HG03196 (cell line): ENCODE measurements around the gene ALK.
"Not testable (repeated sequence)": the region's sequence is repeated elsewhere in the genome, so short reads cannot be mapped to it uniquely, and the experiment has no call there.

ENCODE experiments used
- ATAC-seq: cut with Tn5 transposase; IDR thresholded peaks from one replicate; pipeline ENCODE4 v1.9.1; 2021; ENCODE audit not compliant: unreplicated experiment

The ALK gene

DNA sequence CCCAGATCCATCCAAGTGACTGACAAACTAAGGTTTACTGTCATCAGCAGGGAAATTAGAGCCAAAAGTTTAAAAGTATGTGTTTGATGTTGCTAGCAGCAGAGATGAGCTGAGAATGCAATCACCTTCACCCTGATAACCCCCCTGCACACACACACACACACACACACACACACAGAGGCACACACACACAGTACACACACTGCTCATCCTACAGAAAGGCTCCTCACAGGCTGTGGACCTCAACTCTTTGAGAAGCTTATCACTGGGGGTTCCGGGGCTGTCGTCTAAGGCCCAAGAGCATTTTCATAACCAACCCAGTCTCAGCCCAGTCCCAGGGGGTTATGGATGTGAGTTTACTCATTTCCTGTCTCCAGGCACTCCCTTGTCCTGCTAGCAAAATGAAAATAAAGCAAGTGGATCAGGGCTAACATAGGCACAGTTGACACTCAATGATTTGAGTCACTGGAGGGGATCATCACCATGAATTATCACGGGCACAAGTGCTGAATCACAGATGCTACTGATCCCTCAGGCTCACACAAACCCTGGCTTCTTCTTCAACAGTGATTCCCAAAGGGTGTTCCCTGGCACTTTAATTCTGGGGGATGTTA is 76.6 kb downstream of the ALK start:
- no peak for ATAC-seq

DNA sequence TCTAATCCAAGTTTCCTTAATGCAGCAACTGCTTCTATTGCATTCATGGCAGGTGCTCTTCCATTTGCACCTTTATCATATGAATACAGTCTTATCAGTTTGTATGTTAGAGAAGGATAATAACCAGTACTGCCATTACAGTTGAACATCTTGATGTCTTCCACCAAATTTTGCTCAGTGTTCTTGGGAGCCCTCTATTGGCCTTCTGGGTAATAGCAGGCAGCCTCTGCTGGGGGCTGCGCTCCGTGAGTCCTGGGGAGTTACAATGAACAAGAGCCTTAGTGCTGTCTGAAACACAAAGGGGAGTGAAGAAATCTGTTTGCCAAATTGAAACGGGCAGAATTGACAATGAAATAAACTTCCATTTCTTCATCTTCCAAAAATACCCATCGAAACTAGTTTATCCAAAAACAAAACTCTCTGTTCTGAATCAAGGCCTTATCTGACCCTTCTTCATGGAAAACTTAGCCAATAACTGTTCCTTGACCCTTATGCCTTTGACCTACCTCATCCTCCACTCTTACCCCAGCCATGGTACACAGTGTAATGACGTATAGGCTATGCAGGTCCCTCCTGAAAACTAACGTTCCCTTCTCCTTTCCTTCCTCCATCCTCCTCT is 79.9 kb downstream of the ALK start:
- ATAC-seq: no peak

DNA sequence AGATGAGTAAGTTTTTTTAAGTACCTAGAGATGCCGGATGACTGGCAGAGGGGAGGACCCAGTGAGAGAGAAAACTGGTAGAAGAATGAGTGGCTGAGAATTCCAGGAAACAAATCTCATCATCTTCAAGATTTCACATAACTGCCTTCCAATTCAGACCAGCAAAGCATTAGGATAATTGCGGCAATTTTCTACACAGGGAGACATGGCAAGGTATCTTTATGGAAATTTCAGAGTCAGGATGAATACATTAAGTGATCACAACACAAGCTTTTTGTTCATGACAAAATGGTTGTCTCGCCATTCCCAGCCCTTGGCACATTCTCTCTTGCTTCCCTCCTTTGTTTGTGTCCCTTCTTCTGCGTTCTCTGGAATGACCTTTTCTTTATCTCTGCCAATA is 82.1 kb downstream of the ALK start:
- ATAC-seq: no peak

DNA sequence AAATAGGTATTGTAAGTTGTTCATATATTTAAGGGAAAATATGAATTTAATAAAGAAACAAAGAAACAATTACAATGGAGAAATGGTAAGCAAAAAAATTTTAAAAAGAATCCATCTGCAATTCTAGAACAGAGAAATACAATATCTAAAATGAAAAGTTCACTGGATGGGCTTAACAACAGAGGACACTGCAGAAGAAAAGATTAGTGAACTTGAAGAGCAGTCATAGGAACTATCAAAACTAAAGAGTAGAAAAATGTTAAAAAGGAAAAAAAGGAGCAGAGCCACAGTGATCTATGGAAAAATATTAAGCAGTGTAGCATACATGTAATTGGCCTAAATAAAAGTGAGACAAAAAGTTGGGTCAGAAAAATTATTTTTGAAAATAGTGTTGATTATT is 83.5 kb downstream of the ALK start:
- no peak for ATAC-seq

DNA sequence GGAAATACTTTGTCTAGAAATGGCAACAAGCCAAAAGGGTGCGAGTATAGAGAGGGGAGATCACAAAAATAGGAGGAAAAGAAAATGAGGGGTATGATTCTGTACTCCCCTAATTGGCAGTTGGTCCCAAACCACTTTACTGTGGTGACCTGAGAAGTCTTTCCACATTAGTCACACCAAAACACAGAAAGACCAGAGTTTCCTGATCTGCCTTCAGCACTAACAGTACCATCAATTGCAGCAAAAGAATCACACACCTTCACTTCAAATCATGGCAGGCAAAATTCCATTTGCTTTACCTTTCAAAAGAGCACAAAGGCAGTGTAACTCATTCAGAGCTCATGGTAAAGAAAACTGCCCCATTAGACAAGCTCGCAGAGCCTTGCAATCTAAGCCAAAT is 86.8 kb downstream of the ALK start:
- ATAC-seq: no peak

DNA sequence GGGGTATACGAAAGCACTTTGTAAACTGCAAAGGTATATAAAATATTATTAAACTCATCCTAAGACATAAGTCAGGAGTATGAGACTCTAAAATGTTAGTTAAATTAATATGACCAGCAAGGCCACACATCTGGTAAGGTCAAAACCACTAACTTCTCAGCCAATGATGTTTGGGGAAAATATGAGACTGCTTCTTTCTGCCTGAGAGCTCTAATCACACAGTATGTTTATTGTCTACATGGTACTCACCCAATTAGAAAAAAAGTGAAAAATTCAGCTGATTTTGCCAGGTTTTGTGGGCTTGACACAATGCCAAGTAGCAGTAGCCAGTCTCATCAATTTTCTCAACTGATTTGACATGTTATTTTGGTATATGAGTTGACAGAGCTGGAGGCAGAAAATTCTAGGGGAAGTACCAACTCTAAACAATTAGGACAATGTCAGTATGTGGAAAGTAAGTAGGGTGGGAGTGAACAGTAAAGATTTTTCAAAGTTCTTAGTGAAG is 87.3 kb downstream of the ALK start:
- no peak for ATAC-seq

DNA sequence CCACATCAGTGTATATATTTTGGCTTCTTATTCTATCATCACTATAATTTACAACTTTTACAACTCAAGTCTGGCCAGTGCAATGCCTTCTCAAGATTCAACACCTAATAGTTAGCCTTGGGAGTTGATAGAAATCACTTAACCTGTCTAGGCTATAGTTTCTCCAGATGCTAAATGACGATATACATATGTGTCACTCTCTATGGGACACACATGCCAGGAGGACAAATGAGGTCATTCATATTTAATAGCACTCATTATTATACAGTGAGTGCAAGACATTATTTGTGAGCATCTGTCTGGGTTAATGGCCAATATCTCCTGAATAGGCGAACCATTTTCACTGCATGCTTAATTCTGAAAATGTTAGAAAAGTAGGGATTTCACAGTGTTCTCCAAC is 89.8 kb downstream of the ALK start:
- ATAC-seq: no peak

DNA sequence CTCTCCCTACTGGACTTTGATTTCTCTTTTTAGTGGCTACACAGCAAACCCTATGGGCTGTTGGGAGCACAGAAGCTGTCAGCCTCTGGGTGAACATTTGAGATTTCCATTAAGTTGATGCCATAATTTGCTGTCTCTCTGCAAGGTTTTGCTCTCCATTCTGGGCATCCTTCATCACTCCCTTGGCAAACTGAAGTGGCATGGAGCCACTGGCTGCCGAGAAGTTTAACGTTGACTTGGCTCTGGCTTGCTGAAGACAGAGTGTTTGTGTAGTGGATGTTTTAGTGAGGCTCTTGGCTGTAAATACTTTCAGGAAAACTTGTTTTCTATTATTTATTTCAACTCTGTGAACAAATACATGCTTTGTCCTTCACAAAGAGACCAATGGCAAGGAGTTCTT is 91.5 kb downstream of the ALK start:
- ATAC-seq: no peak

DNA sequence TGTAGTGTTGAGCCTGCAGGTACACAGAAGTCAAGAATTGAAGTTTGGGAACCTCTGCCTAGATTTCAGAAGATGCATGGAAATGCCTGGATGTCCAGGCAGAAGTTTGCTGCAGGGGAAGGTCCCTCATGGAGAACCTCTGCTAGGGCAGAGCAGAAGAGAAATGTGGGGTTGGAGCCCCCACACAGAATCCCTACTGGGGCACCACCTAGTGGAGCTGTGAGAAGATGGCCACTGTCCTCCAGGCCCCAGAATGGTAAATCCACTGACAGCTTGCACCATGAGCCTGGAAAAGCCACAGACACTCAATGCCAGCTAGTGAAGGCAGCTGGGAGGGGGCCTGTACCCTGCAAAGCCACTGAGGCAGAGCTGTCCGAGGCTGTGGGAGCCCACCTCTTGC is 97.2 kb downstream of the ALK start:
- not testable (repeated sequence) for ATAC-seq

DNA sequence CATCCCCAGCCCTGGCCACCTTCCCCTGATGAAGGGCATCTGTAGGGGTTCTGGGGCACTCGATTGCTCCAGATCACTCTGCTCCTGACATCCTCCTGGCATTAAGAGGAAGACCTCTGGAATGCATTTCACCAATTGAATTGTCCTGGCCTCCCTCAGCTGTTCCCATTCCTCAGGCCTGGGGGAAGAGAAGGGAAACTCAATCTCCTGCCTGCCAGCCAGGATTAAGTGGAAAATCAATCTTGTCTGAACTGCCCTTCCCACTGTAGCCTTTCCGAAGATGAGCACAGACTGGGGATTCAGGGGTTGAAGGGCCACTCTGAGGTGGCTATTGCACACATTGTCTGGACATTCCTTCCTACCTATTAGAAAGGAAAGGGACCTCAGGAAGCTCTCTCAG is 99.8 kb downstream of the ALK start:
- ATAC-seq: no peak

DNA sequence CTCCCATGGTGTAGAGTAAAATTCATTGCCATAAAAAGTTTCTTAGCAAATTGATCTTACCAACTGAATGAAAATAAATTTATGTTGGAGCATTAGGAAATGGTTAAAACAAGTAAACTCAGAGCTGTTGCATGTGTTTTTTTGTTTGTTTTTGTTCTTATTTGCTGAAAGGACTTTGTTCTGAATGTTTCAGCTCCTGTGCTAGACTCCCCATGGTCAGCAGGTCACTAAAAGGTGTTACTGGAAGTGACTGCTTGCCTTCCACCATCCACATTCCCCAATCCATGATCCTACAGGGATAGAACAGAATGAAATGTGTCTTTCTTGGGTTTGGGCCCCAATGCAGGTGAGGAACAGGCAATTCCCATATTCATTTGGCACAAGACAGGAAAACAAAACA is 101.8 kb downstream of the ALK start:
- ATAC-seq: no peak

DNA sequence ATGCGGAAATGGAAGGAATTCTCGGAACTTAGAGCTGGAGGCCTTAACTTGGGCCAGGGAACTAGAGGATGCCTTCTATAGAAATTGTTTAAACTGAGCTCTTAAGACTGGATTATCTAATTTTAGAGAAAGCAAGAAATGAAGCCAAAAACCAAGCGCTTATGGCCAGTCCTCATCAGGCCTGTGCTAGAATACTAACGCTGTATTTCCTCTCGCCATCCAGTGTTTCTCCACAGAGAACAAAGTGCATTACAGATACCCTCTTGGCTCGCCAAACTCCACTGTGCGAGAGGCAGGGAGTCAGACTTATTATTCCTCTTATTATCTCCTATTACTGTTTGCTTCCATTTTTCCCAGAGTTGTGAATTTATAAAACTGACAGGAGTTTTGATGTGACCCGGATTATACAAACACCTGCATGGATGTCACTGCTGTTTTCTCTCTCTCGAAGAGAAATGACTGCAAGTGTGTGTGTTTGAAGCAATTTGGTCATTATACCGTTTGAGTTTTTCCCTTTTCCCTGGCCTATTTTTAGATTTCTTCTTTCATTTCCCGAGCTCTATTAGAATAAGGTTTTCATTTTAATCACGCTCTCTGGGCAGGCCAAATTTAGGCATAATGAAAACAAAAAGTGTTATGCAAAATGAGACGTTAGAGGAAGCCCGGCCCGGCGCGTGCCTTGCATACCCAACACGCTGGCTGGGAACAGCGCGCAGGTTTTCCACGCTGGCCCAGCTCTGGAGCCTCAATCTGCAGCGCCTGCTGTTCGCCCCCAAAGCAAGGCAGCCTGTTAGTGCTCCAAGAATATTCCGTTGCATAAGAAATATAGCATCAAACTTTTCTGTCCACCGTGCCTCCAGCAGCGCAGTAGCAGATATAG is 103.3 kb downstream of the ALK start:
- no peak for ATAC-seq

DNA sequence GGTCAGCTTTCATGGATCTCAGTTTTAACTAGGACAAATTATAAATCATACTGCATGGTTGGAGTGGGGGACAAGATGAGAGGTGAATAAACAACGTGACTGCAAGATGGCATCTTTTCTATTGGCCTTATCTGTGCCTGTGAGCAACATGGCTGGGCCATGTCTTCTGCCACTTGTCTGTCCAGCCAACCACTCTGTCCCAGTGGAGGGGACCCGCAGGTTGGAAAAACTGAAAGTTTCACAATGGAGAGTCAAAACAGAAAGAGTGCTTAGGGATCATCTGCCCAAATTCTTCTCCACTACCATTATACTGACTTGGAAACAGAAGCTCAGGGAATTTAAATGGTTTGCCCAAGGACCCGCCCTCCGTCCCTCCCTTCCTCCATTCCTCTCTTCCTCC is 104.1 kb downstream of the ALK start:
- no peak for ATAC-seq

DNA sequence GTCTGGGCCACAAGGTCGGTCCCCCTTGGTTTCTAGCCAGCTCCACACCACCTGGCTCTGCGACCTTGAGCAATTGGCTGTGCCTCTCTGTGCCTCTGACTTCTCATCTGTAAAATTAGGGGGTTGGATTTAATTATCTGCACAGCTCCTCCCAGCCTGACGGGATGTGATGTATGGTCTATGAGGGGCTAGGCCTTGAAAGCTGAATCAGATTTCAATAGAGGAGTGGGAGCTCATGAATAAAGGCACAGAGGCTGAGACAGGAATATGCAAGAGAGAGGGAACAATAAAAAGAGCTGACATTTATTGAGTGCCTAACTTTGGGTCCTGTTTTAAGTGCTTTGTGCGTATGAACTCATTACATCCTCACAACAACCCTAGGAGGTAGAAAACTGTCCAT is 104.7 kb downstream of the ALK start:
- no peak for ATAC-seq

DNA sequence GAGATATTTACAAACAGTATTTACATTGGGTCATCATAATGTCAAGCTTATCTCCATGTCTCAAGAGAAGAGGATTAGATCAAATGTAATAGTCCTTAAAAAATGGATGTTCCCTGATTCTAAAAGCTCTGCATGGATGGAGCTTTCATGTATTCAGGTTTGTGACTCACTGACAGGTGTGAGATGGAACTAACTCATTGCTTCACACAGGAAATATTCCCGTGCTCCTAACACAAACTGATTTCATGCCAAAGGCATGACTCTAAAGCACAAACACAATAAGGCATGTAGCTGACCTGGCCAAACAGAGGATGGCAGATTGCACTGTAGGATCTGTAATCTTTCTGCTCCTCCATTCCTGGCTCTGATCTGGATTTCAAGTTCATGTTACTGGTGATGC is 110.0 kb downstream of the ALK start:
- ATAC-seq: no peak

DNA sequence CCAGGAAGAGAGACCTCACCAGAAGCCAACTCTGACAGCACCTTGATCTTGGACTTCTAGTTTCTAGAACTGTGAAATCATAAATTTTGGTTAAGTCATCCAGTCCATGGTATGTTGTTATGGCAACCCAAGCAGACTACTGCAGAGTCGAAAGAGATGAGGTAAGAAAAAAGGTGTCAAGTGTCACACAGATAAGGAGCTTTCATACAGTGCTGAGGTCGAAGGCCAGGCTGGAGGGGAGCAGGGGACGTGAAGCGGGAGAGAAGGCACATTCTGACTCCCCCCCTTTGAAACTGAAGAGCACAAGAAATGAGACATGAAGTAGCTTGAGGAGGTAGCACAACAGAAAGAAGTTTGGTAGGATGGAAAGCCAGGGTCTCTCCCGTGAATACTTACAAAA is 110.4 kb downstream of the ALK start:
- ATAC-seq: no peak

DNA sequence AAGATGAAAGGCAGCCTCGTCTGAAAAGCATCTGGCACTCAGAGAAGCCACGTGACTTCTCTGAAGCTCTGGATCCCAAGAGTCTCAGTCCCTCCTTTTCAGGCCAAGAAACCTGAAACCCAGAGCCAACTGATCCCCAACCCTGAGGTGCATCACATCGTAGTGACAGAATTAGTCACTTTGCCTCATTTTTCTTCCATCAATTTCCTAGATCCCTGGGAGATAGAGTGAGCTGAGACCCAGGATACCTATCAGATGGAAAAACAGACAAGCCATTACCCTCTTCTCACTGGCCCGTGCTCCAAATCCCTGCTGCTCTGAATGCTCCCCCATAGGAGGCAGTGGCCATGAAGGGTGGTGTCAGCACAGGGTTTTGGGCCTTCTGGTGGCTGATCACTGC is 113.1 kb downstream of the ALK start:
- no peak for ATAC-seq

DNA sequence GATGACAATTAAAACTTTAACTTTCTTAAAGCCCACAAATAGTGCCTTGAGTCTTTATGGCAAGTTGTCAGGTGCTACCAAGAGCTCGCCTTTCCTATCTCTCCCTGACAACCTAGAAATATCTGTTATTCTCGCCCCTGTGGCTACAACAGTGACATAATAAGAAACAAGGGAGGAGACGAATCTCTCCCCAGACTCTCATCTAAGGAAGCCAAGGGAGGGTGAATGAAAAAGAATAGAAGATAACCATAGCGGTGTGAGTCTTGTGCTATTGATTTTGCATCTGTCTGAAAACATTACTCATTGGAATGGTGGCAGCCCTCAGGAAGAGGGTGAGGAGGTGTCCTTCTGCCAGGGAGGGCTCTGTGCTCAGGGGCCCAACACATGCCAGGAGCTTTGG is 114.3 kb downstream of the ALK start:
- no peak for ATAC-seq

DNA sequence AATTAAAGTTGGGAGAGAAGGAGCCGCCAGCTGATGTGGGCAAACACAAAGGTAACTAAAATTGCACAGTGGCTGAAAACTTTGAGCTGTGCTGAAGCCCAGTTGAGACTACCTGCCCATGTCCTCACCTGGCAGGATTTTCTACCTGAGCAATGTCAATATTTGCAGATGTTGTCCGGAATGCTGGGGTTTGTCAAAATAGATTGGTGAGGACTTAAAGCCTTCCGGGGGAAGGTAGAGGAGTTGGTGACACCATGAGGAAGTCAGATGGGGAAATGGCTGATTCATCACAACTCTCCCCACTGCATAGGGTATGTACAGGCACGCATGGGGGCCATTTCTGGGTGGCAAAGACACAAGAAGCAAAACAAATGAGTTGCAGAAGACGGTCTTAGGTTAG is 114.9 kb downstream of the ALK start:
- no peak for ATAC-seq

DNA sequence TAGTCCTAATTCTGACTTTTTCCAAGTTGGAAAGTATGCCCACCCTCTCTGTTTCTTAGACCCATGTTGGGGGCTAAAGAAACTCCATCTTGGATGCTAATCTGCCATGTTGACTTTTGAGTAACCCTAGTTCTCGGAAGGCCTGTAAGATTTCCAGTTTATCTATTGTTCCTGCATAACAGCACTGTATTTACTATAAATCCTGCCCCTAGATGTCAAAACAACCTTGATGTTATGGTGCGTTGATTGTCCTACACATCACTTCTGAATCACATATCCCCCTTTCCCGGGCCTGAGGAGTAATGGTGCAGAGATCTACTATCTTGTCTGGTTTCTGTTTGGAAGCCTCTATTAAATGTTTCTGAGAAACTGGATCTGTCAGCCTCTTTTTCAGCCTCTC is 116.7 kb downstream of the ALK start:
- no peak for ATAC-seq

DNA sequence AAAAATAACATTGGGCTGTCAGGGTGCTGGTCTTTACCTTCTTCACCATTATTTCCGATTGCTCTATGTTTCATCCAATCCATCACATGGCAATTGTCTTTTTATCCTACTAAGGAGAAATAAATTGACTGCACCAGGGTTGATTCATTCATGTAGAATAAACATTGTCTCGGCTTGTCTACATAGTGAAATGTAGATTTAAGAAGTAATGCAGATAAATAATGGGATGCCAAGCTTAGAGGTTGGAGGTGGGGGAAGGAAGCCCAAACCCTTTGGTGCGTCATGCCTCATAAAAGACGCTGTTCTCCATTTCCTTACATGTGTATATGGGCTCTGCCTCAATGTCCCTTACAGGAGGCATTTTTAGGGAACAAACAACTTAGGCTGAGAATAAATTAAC is 117.8 kb downstream of the ALK start:
- ATAC-seq: no peak

DNA sequence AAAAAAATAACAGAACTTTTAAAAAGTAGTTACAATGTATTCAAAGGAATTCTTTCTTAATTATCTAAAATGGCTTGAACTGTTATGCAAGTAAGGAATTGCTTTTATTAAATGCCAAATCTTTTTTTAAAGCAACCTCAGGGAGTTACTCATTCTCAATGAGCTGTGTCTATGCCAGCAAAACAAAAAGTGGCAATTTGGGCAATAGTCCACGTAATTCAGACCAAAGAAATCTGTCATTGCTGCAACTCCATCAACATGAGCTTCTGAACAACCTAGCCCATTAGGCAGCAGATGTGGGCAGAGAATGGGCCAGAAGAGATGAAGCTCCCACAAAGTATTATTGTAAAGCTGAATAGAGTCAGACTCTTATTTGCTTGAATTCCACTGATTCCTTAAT is 118.4 kb downstream of the ALK start:
- ATAC-seq: no peak
